ENCODE results near the gene PGBD2.
"Not testable (repeated sequence)": the region's sequence is repeated elsewhere in the genome, so short reads cannot be mapped to it uniquely, and the experiment has no call there.

Gene PGBD2

DNA sequence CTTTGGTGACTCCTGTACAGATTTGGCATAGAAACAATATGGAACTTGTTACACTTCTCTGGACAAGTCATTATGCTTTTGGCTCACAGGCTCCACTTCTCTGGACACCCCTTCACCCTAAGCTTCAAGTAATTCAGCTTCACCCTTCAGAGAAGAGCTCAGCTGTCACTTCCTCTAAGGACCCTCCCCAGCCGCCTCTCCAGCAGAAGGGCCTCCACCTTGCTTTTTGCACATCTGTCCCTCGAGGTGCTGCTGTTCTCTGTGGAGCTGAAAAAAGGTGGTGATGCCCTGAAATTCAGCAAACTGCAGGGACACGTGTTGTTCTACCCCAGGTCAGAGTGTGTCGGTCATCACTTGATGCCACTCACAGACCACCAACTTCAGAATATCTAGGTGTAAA, 19.8 kb downstream of the PGBD2 start:
- not testable (repeated sequence) for DNase-seq (ENCODE audit: low spot score)

DNA sequence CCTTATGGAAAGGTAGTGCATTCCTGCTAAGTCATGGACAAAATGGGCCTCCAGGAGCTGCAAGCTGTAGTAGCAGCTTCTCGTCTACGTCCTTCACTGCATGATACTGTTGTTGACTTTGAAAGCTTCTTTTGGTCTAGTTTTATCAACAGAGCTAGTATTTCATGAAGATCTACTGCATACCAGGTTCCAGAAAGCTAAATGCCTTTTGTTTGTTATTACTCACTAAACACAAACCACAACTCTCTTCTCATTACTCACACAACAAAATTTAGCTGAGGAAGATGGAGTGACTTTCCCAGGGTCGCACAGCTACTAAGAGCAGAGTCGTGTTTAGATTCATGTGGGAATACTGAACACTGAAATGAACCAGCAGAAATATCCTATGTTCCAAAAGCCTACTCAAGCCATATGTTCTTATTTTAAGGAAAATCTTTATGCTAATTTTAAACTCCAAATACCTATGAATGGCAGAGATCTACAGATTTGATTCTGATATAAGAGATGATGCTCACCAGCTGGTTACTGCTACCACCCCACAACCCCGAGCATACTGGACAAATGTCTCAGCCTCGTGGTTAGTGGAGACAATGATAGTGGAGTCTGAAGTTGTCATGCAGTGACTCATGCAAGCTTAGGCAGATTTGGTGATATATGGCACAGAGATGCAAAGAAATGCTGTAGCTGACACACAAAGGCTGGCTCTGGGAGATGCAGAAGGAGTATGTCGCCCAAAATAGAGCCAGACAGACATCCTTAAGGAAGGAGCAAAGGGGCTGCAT, 20.6 kb downstream of the PGBD2 start:
- no peak for DNase-seq (ENCODE audit: low spot score)

DNA sequence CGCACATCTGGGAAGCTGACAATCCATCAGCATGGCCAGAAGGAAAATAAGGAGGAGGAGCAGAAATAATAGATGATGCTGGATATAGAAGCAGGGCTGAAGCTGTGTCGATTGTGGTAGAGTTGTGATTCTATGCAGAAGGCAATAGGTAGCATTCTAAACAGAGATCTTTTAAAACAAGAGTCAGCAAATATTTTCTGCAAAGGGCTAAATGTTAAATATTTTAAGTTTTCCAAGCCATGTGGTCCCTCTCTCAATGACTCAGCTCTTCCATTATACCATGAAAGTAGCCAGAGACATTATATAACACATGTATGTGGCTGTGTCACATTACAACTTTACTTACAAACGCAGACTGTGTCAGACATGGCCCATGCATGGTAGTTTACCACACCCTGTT, 21.2 kb downstream of the PGBD2 start:
- DNase-seq (ENCODE audit: low spot score), result not testable (repeated sequence)

DNA sequence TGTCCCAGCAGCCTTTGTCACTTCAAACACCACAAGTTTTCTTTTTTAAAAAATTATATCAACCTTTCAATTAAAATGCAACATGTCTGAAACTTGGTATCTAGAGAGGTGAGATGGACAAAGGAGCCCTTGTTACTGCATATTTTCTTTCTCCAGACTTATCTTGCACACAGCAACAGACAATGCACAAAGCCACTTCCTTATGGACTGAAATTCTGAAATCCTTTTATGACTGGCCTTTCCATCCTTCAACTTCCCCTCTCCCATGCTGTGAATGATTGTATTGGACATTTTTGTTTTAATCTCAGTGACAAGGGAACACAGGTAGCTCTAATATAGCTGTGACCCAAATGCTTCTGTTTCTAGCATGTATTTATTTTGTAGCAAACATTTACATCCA, 22.1 kb downstream of the PGBD2 start:
- DNase-seq (ENCODE audit: low spot score), result not testable (repeated sequence)

DNA sequence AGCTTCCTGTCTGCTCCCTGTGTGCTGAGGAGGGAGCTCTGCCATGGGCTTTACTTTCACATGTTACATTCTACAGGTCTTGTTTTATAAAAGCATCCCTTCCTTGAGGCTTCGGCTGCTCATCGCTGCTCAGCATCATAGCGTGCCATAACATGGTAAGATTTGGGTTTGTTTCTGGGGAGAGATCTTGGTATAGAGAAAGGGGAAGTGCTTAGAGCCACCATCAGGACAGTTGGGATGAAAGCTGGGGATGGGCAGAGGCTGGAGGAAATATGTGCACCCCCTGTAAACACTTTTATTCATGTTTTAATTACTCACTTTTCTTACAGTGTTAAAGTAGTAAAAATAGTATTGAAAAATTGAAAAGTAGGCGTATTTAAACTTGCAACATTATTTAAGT, 24.0 kb downstream of the PGBD2 start:
- not testable (repeated sequence) for DNase-seq (ENCODE audit: low spot score)

DNA sequence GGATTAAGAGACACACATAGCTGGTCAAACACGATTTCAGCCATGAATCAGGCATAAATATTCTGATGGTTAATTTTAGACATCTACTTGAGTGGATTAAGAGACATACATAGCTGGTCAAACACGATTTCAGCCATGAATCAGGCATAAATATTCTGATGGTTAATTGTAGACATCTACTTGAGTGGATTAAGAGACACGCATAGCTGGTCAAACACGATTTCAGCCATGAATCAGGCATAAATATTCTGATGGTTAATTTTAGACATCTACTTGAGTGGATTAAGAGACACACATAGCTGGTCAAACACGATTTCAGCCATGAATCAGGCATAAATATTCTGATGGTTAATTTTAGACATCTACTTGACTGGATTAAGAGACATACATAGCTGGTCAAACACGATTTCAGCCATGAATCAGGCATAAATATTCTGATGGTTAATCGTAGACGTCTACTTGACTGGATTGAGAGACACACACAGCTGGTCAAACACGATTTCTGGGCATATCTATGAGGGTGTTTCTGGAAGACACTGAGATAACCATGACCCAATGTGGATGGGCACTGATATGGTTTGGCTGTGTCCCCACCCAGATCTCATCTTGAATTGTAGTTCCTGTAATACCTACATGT, 32.3 kb downstream of the PGBD2 start:
- not testable (repeated sequence) for DNase-seq (ENCODE audit: low spot score)

DNA sequence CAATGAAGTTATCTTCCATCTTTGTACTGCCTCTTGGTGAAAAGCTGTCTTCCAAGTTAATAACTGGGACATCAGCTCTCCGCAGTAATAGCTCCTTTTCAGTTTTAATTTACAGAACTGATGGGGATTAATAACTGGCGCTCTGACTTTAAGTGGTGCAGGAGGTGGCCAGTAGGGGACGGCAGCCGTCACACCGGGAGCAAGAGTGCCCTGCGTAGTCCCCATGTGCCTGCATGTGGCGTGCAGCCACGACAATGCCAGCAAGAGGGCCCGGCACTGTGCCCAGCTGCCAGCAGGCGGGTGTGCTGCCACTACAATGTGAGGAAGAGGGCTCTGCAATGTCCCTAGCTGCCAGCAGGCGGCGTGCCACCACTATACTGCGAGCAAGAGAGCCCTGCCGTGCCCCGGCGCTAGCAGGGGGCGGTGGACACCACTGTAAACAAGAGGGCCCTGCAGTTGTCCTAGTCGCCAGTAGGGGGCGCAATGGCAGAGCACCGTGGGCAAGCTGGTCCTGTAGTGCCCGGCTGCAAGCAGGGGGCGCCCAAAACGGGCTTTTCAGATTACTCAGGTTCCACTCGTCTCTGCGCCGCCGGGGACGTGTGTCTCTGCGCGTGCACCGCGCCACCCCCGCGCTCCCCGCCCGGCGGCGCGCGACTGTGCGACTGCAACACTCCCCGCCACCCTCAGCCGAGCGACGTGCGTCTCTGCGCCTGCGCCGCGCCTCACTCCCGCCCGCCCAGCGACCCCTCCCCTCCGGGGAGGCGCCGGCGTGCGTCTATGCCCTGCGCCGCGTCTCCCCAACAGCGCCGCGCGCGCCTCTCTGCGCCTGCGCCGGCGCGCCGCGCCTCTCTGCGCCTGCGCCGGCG, 38.3 kb downstream of the PGBD2 start:
- DNase-seq (ENCODE audit: low spot score), result not testable (repeated sequence)

DNA sequence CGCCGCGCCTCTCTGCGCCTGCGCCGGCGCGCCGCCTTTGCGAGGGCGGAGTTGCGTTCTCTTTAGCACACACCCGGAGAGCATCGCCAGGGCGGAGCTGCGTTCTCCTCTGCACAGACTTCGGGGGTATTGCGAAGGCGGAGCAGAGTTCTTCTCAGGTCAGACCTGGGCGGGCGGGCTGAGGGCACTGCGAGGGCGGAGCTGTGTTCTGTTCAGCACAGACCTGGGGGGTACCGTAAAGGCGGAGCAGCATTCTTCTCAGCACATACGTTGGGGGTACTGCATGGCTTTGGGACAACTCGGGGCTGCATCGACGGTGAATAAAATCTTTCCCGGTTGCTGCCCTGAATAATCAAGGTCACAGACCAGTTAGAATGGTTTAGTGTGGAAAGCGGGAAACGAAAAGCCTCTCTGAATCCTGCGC, 39.0 kb downstream of the PGBD2 start:
- DNase-seq (ENCODE audit: low spot score), result not testable (repeated sequence)

DNA sequence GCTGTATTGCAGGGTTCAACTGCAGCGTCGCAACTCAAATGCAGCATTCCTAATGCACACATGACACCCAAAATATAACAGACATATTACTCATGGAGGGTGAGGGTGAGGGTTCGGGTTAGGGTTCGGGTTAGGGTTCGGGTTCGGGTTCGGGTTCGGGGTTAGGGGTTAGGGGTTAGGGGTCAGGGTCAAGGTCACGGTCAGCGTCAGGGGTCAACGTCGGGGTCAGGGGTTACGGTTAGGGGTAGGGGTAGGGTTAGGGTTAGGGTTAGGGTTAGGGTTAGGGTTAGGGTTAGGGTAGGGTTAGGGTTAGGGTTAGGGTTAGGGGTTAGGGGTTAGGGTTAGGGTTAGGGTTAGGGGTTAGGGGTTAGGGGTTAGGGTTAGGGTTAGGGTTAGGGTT, 39.4 kb downstream of the PGBD2 start:
- DNase-seq (ENCODE audit: low spot score), result not testable (repeated sequence)

DNA sequence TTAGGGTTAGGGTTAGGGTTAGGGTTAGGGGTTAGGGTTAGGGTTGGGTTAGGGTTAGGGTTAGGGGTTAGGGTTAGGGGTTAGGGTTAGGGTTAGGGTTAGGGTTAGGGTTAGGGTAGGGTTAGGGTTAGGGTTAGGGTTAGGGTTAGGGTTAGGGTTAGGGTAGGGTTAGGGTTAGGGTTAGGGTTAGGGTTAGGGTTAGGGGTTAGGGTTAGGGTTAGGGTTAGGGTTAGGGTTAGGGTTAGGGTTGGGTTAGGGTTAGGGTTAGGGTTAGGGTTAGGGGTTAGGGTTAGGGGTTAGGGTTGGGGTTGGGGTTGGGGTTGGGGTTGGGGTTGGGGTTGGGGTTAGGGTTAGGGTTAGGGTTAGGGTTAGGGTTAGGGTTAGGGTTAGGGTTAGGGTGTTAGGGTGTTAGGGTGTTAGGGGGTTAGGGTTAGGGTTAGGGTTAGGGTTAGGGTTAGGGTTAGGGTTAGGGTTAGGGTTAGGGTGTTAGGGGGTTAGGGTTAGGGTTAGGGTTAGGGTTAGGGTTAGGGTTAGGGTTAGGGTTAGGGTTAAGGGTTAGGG, 39.9 kb downstream of the PGBD2 start:
- not testable (repeated sequence) for DNase-seq (ENCODE audit: low spot score)
